ENCODE results near the gene EGFL8.
"Not testable (repeated sequence)": the region's sequence is repeated elsewhere in the genome, so short reads cannot be mapped to it uniquely, and the experiment has no call there.

Gene EGFL8

DNA sequence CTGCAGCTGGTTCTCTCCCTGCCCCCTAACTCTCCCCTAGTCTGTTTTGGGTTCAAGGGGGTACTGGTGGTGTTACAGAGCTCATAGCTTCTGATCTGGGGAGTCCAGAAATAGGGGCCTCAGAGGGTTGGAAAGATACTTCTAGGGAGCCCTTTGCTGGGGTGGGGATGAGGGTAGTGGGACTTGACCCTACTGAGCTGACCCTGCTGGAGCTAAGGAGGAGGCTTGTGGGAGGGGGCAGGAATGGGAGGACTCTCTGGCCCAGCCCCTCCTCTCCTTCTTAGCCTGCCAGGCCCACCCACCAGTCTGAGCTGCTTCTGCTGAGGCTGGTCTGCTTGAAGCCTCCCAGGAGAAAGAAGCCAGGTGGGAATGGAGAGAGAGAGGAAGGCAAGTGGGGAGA lies at the start of gene EGFL8:
Gene EGFL8 (plus strand): TSS at position 301 of the 400 bp plus-strand sequence. CDS start 1,571 bp downstream, outside the sequence.
- DNase-seq (ENCODE audit: low read depth): no peak

DNA sequence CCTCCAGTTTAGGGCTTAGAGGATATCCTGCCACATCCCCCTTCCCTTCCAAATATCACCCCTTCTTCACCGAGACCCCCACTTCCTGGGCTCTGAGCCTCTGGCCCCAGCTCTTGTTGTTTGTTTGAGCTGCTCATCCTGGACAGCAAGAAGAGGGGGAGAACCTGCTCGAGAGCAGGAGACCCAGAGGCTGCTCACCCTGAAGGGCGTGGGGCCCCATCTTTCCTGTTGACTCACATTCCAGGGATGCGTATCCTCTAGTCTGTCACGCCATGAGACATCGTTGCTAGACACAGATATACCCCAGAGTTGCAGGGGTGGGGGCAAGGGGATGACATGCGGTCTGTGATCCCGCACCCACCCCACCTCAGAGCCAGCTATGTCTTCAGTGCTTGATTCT lies 49.6 kb upstream of the EGFL8 start:
- no peak for DNase-seq (ENCODE audit: low read depth)

DNA sequence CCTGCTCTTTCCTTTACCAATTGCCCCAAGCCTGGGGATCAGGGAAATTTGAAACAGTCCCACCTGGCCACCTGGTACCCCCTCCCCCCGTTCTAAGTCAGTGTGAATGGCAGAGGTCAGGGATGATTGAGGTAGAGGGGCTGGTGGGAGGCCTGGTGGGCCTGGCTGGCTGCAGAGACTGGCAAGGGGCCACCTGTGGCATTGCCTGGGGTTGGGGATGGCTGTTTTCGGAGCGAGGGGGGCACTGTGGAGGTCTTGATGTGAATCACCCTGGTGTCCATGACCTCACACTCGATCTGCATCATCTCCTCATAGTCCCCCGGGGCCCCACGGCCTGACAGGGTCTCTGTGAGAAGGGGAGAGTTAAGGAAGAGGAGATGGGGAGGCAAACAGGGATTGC lies 48.8 kb upstream of the EGFL8 start:
- DNase-seq (ENCODE audit: low read depth): no peak

DNA sequence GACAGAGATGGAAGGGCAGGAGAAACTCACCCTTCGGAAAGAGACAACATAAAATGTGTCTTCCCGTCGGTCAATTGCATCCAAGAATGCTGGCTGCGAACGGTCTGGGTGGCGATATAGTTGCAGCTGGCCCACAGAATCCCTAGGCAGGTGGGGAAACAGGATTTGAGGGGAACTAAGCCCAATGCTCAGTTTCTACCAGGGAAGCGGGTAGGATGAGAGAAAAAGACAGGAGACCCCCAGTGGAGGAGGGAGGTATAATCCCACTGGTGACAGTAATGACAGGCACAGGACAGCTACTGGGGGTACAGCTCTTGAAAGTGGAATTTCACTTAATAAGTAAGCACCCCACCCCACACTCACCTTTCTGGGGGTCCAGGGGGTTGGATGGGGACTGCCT lies 47.7 kb upstream of the EGFL8 start:
- DNase-seq (ENCODE audit: low read depth): no peak

DNA sequence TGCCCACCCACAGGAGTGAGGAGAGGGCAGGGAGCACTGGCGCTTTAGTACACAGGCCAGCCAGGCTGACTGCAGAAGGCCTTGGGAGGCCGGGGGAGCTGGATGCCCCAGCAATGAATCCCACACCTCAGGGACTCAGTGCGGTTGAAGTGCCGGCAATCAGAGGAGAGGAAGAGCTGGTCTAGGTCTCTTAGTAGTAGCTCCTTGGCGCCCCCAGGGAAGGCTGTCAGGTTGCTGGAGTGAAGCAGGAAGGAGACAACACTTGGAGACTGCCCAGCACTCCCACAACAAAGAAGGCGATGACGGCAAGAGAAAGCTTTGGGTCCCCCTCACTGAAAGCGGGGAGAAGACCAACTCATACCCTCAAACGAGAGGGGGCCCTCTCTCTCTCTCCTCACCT lies 46.9 kb upstream of the EGFL8 start:
- no peak for DNase-seq (ENCODE audit: low read depth)

DNA sequence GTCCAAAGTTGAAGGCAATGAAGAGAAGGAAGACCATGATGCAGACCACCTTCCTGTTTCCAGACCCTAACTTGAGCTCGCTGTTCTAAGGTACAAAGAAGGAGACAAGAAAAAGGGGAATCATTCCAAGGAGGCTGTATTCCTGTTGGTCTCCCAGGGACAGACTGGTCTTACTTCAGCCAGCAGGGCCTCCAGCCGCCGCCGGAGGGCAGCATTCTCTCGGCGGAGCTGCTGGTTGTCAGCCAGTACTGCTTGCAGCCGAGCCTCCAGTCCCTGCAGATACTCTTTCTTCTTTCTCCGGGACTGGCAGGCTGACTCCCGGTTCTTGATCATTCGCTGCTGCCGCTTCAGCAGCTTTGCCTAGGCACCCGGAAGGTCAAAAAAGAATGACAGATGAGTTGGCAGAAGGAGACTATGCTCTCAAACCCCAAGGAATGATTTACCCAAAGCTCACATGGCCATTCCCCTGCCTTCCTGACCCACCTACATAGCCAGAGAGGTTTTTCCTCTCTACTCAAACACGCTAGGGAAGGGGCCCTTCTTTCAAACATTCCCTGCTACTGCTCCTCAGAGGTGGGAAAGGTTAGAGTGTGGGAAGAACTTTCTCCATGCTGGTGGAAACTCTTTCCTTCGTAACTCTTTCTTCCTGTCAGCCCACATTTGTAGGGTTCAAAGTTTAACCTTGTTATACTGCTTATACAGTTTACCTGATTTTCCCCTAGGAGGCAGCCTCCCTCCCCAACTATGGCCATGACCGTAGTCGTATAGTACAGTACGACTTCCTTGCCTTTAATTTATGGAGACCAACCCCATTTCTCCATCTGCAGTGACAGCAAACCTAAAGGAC lies 45.4 kb upstream of the EGFL8 start:
- DNase-seq (ENCODE audit: low read depth): peak; percentile 64

DNA sequence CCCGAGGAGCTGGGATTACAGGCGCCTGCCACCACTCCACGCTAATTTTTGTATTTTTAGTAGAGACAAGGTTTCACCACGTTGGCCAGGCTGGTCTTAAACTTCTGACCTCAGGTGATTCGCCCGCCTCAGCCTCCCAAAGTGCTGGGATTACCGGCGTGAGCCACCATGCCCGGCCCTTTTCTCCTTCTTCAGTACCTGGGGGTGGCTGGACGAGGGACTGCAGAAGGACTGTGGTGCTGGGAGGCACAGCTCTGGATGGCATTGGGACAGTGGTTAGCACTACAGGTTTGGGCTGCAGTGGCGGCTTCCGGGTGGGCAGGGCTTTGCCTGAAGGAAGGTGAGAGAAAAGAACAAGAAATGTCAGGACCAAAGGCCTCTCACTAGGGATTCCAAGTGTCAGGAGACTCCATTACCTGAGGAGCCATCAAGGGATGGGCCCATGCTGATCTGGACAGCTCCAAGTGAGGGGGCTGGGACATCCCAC lies 43.8 kb upstream of the EGFL8 start:
- DNase-seq (ENCODE audit: low read depth): no peak

DNA sequence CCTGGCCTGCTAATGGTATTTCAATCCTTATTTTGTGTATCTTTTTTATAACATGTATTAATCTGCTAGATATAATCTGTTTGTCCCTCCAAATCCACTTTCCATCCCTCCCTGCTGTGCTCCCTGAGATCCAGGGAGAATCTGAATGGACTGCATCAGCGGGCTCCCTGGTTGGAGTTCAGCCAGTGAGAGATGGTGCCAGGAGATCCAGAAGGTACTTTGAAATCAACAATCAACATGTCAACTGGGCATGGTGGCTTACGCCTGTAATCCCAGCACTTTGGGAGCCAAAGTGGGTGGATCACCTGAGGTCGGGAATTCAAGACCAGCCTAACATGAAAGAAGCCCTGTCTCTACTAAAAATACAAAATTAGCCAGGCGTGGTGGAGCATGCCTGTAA lies 40.7 kb upstream of the EGFL8 start:
- no peak for DNase-seq (ENCODE audit: low read depth)

DNA sequence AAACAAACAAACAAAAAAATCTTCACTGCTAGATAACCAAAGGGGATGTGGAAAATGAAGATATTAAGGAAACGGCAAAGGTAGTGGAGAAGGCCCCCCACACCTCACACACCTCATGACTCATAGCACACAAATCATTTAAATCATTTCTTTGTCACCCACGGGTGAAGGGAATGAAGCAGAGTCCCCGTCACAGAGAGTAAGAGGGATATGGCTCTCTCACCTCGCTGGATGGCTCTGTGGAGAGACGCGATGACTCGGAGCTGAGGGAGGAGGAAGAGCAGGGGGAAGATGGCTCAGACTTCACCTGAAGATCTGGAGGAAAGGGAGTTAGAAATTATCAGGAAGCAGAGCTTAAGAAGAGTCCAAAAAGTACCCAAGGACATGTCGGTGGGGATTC lies 37.5 kb upstream of the EGFL8 start:
- DNase-seq (ENCODE audit: low read depth): no peak

DNA sequence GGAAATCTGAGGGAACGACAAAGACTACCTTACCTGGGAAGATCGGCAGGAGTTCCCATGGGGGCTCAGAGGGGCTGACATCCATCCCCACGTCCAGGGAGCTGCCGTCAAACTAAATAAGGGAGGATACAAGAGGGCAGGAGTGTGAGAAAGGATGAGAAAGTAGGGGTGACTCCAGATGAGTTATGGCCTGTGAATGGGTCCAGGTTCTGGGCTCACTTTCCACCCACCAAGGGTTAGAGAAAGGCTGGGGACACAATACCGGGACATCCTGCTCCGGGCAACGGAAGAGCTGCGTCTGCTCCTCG lies 37.0 kb upstream of the EGFL8 start:
- DNase-seq (ENCODE audit: low read depth): no peak

DNA sequence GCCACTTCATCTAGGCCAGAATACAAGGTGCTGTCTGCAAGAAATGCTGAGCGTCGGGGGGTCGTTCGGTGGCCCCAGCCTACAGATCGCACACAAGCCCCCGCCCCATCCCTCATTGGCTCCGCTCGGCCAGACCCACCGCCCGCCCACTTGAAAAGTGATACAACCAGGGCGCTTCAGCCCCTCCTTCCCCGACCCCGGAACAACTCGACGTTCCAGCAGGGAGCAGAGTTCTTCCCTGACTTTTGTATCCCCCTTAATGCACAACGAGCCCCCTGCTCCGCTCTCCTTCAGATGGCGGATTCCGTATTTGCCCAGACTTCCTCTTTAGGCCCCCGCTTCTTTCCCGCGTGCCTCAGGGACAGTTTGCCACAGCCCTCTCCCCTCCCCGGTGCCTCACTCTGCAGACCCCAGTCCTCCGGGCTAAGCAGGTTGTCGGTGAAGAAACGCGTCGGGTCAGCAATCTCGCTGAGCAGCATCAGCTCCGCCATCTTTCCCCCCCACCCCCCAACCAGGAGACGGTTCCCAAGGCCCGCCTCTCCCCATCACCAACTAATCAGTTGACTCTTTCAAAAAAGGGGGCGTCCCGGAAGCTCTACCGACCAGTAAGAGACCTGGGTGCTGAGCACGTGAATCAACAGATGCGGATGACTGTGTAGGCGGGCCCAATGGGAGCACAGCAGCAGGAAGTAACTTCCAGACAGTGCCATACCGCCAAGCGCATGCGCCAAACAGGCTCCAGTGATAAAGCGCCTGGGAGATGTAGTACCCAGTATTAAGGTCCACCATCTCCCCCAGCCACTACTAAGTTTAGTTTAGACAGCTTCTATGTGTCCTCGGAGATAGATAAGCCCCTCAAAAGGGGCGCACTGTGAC lies 36.4 kb upstream of the EGFL8 start, which contains the start of gene ATF6B:
Gene ATF6B (minus strand): TSS at position 530 of the 876 bp plus-strand sequence. CDS start 39 bp downstream, at position 491.
- peak; percentile 91 for DNase-seq (ENCODE audit: low read depth)

DNA sequence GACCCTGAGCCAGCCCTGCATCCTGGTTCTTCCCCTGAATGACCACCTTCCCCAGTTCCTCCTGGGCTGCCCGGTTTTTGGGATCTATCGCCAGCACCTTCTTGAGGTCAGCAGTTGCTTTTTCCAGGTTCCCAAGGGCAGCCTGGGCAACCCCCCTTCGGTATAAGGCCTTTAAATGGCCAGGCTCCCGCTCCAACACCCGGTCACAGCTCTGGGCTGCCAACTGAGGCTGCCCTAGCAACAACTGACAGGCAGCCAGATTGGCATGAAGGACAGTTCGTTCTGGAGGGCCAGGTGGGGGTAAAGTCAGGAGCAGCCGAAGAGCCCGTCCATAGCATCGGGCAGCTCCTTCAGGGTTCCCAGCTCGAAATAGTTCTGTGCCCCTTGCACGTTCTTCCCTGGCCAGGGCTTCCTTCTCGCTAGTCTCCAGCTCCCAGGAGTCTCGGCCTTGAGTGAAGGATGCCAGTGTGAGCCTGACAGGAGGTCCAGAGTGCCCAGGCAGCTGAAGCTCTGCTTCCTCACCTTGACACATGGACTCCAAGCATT lies 35.6 kb upstream of the EGFL8 start:
- no peak for DNase-seq (ENCODE audit: low read depth)

DNA sequence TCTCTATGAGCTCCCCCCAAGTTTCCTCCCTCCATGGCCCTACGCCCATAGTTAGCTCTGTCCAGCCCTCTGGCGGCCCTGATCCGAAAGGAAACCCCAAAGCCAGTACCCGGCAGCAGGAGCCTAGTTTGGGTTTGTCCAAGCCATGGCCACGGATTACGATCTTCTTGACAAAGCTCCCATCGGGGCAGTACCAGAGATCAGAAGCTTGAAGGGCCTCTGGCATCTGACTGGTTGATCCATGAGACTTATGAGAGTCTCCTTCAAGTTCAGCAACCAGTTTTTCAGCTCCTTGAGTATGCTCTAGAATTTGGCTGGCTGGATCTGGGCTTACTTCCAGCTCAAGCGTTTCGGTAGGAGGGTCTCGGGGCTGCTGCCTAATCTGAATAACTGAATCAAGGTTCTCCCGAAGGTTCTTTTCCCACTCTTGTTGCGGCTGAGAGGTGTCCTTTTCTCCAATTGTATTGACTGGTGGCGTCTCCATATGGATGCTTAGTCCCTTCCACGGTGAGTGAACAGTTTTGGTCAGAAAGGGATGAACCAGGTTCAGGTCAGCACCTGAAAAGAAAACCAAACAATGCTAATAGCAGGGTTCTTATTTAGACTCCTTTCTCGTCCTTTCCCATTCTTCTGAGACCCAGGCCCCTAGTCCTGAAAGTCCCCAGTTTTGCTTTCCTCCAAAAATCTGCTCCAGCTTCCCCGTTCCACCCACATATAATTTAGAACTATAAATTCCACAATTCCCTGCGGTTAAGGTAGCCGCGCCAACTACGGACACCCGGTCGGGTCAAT lies 34.9 kb upstream of the EGFL8 start:
- no peak for DNase-seq (ENCODE audit: low read depth)

DNA sequence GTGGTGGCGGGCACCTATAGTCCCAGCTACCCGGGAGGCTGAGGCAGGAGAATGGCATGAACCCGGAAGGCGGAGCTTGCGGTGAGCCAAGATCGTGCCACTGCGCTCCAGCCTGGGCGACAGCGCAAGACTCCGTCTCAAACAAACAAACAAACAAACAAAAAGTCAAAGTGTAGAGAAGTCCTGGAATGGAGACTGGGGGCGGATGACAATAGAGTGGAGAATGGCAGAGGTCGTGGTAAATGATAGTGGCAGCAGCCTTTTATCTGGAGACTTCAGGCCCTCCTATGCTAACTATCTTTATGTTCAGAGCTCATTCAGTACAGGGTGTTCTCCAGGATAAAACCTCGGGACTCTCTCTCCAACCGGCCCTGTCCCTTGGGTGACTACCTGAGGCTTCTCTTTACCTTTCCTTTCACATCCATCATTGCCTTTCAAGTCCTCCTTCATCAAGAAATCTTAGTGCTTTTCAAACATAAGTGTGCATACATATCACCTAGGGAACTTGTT lies 32.9 kb upstream of the EGFL8 start:
- no peak for DNase-seq (ENCODE audit: low read depth)

DNA sequence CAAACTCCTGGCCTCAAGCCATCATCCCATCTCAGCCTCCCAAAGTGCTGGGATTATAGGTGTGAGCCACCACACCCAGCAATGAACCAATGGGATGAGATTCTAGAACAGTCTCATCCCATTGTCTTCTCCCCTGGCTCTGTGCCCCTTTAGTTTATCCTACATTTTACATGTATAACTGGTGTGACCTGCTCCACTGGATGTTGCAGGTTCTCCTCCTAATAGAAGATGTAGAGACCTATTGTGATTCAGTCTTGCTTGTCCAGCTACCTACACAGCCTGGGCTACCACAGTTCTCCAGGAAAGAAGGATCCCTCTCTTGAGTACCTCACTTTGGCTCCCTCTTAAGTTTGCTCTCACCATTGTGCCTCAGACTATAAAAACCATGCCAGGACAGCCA lies 32.3 kb upstream of the EGFL8 start:
- no peak for DNase-seq (ENCODE audit: low read depth)

DNA sequence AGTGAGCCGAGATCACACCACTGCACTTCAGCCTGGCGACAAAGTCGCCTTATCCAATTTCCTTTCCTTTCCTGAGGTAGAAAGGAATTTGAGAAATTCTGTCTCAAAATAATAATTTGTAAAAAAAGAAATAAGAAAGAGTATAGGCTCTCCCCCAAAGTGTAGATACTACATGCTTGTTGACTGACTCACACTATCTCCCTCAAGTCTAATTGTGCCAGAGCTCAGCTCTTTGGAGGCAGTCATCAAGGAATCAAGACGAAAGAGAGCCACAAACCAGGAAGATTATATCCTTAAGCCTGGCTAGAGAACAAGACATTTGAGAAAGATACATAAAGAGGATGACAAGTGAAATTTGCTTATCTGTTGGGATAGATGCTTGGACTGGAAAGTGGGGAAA lies 30.6 kb upstream of the EGFL8 start:
- no peak for DNase-seq (ENCODE audit: low read depth)

DNA sequence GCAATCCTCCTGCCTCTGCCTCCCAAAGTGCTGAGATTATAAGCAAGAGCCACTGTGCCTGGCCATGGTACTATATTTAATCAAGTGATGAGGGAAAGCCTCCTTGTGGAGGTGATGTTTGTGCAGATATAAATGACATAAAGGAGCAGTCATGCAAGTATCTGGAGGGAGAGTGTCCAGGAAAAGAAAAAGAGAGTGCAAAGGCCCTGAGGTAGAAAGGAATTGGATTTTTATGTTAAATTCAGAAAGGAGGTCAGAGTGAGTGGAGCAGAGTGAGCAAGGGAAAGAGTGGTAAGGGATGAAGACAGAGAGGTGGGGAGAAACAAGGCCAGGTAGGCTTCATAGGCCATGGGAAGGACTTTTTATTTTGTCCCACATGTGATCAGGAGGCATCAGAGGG lies 26.9 kb upstream of the EGFL8 start:
- DNase-seq (ENCODE audit: low read depth): no peak

DNA sequence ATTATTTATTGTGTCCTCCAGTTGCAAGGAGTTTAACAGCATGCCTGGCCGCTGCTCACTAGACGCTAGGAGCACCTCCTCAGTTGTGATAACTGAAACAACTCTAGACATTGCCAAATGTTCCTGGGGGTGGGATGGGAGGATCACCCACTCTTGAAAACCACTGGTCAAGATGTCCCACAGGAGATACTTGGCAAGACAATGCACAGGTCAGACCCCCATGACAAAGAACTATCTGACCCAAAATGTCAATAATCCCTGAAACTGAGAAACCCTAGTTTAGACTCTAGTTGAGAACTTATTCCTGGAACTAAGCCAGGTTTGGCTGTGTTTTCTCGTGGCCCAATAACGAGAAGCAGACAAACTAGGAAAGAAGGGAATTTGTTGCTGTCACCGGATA lies 24.8 kb upstream of the EGFL8 start:
- no peak for DNase-seq (ENCODE audit: low read depth)

DNA sequence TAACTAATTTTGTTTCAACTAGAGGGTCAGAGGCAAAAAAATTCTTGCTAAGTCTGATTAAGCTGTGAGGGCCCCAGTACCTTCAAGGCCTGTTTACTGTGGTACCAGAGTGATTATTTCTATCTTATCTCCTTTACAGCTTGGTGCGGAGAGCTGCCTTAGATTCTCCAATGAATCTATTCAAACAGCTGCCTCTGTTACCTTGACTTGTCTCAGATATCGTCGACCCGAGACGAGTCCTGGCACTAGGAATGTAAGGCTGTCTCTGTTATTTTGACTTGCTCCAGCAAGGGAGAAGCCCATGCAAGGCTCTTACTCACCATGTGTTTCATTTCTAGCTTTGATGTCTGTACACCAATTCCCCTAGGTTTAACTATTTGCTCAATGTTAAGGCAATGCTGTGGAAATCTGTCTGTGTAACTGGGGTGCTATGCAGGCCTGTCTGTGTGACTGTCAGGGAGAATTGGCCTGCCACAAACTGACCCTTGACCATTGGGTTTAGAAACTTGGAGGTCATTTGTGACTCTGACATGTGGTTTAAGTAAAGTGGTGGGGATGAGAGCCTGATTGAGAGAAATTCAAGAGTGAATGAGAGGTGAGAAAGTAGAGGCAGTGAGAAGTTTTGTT lies 23.9 kb upstream of the EGFL8 start:
- DNase-seq (ENCODE audit: low read depth): no peak

DNA sequence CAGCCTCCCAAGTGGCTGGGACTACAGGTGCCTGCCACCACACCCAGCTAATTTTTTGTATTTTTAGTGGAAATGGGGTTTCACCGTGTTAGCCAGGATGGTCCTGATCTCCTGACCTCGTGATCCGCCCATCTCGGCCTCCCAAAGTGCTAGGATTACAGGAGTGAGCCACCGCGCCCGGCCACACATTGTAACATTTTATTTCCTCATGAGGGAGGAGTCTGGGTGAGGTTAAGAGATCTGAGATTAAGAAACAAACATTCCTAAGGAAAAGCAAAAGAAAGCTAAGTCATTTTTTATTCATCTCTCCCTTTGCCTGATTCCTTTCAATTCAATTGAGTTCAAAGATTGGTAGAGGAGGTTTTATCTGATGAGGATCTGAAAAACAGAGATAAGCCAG lies 20.2 kb upstream of the EGFL8 start:
- DNase-seq (ENCODE audit: low read depth): not testable (repeated sequence)

DNA sequence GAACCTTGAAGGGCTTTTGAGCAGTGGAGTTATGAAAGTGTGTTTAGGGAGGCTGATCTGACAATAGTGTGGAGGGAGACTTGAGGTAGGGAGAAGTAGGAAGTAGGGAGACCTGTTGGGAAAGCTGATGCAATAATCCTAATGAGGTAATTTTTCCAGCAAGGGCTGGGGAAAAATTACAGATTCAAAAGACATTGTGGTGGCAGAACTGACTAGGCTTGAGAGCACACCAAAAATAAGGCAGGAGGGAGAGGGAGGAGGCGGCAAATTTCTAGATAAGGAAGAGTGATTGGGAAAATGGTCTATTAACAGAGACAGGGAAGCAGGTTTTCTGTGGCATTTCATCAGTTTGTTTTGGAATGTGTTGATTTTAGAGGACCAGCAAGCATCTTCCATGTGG lies 18.1 kb upstream of the EGFL8 start:
- no peak for DNase-seq (ENCODE audit: low read depth)
